Measurements from ENCODE around the gene ART1.

- TF ChIP-seq CTCF (IDR thresholded peaks at IDR 0.05), result no peak
- TF ChIP-seq POLR2A (IDR thresholded peaks at IDR 0.05), result no peak
Measured at GRCh38 chr11:3671334-3672254, 26.7 kb downstream of the ART1 start, which contains the start of gene CHRNA10.

Measured in lower leg skin (tissue), 3 donors.